Measurements from ENCODE around the gene RCSD1.

DNA sequence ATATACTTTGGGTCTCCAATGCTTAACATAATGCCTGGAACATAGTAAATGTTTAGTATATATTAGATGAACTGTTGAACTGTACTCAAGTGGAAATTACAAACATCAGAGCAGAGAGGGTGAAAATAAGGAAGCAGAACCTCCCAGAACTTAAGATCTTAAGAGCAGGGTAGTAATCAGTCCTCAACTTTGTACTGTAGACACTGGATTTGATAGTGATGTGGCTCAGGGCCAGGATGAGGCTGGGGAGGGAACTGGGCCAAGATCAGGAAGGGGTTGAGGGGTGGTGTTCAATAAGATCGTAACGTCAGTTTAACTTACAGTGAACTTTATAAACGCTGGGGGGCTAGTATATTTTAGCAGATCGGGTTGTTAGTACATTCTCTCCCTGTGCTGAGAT, 107.1 kb downstream of the RCSD1 start:
- TF ChIP-seq, protein P1, sequence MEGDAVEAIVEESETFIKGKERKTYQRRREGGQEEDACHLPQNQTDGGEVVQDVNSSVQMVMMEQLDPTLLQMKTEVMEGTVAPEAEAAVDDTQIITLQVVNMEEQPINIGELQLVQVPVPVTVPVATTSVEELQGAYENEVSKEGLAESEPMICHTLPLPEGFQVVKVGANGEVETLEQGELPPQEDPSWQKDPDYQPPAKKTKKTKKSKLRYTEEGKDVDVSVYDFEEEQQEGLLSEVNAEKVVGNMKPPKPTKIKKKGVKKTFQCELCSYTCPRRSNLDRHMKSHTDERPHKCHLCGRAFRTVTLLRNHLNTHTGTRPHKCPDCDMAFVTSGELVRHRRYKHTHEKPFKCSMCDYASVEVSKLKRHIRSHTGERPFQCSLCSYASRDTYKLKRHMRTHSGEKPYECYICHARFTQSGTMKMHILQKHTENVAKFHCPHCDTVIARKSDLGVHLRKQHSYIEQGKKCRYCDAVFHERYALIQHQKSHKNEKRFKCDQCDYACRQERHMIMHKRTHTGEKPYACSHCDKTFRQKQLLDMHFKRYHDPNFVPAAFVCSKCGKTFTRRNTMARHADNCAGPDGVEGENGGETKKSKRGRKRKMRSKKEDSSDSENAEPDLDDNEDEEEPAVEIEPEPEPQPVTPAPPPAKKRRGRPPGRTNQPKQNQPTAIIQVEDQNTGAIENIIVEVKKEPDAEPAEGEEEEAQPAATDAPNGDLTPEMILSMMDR (IDR thresholded peaks at IDR 0.05), result no peak
- no peak for TF ChIP-seq EP300 (IDR thresholded peaks at IDR 0.05)
